Subcutaneous abdominal adipose tissue (tissue), 5 donors: ENCODE data around the gene FOXA2.
"Not testable (repeated sequence)": the region's sequence is repeated elsewhere in the genome, so short reads cannot be mapped to it uniquely, and the experiment has no call there.

Experiments used
- H3K27ac ChIP-seq: one replicate; pipeline ENCODE4 v1.7.0; 2013; ENCODE audit warnings: low read depth, mild to moderate bottlenecking, inconsistent platforms, low read length, moderate library complexity
- H3K27me3 ChIP-seq, 5 donors: one replicate each; pipeline ENCODE4 v1.7.0; 2013; ENCODE audit warnings: low read length in 5 of 5, inconsistent platforms in 1 of 5; ENCODE audit not compliant: control insufficient read depth in 5 of 5, insufficient read depth in 4 of 5
- H3K36me3 ChIP-seq, 5 donors: one replicate each; pipeline ENCODE4 v1.7.0; 2013; ENCODE audit warnings: low read length in 5 of 5; ENCODE audit not compliant: control insufficient read depth in 5 of 5, insufficient read depth in 5 of 5
- H3K4me1 ChIP-seq, 5 donors: one replicate each; pipeline ENCODE4 v1.7.0; 2013; ENCODE audit warnings: low read length in 5 of 5, mild to moderate bottlenecking in 3 of 5, moderate library complexity in 1 of 5; ENCODE audit not compliant: control insufficient read depth in 5 of 5, insufficient read depth in 5 of 5
- H3K4me3 ChIP-seq, 5 donors: one replicate each; pipeline ENCODE4 v1.7.0; 2013; ENCODE audit warnings: low read length in 5 of 5, low read depth in 1 of 5
- H3K9ac ChIP-seq, 5 donors: one replicate each; pipeline ENCODE4 v1.7.0; 2013; ENCODE audit warnings: low read length in 5 of 5, mild to moderate bottlenecking in 4 of 5, moderate library complexity in 3 of 5
- H3K9me3 ChIP-seq, 5 donors: one replicate each; pipeline ENCODE4 v1.7.0; 2013; ENCODE audit warnings: low read length in 5 of 5; ENCODE audit not compliant: control insufficient read depth in 5 of 5
- donor health status: healthy.
- donor health status: healthy.
- donor health status: healthy.
- donor health status: healthy.
- donor health status: healthy.

FOXA2 gene

GRCh38 chr20:22616551-22616950, 32.2 kb upstream of the FOXA2 start:
- no peaks in the 10 kb centered on the region for H3K9me3 ChIP-seq
- H3K4me1 ChIP-seq: no peaks in the 10 kb centered on the region
- H3K4me3 ChIP-seq: no peak overlapping the region
- H3K36me3 ChIP-seq: no peaks in the 10 kb centered on the region
- H3K9ac ChIP-seq: no peak overlapping the region
- no peak overlapping the region for H3K27ac ChIP-seq
- peaks cover 4 to 22% (median 6%) of the 10 kb centered on the region in 5 donors for H3K27me3 ChIP-seq

DNA sequence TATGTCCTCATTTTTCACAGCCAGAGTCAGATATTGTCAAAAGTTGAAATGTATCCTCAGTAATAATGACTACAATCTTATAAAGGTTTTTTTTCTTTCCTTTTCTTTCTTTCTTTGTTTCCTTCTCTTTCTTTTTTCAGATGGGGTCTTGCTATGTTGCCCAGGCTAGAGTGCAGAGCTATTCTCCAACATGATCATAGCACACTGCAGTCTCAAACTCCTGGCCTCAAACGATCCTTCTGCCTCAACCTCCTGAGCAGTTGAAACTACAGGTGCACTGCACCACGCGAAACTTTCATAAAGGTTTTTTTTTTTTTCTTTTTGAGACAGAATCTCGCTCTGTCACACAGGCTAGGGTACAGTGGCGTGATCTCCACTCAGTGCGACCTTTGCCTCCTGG, 31.1 kb upstream of the FOXA2 start:
- H3K4me3 ChIP-seq: no peak overlapping the region
- H3K27me3 ChIP-seq: peaks cover 4 to 27% (median 6%) of the 10 kb centered on the region in 5 donors
- no peaks in the 10 kb centered on the region for H3K36me3 ChIP-seq
- H3K27ac ChIP-seq: no peak overlapping the region
- H3K9ac ChIP-seq: no peak overlapping the region
- no peaks in the 10 kb centered on the region for H3K4me1 ChIP-seq
- no peaks in the 10 kb centered on the region for H3K9me3 ChIP-seq

- Histone ChIP-seq H3K4me3 (no peak overlapping the region), H3K27me3 (peaks cover 0 to 27% (median 3%) of the 10 kb centered on the region in 5 donors), H3K27ac (no peak overlapping the region), H3K9me3 (no peaks in the 10 kb centered on the region), H3K9ac (no peak overlapping the region), H3K36me3 (no peaks in the 10 kb centered on the region), H3K4me1 (no peaks in the 10 kb centered on the region)
Observed at GRCh38 chr20:22611636-22612035, 27.3 kb upstream of the FOXA2 start.

GRCh38 chr20:22607695-22608094, 23.3 kb upstream of the FOXA2 start:
- H3K36me3 ChIP-seq: no peaks in the 10 kb centered on the region

GRCh38 chr20:22604815-22605214, 20.4 kb upstream of the FOXA2 start:
- Histone ChIP-seq H3K27ac (no peak overlapping the region), H3K4me3 (no peak overlapping the region), H3K9me3 (no peaks in the 10 kb centered on the region), H3K9ac (no peak overlapping the region), H3K36me3 (no peaks in the 10 kb centered on the region), H3K27me3 (peaks cover 0 to 4% (median 2%) of the 10 kb centered on the region in 5 donors), H3K4me1 (no peaks in the 10 kb centered on the region)

More at GRCh38 chr20:22607695-22608094, 23.3 kb upstream of the FOXA2 start:
- Histone ChIP-seq H3K27me3 (peaks cover 0 to 10% (median 0%) of the 10 kb centered on the region in 5 donors), H3K27ac (no peak overlapping the region), H3K4me3 (no peak overlapping the region), H3K9me3 (no peaks in the 10 kb centered on the region), H3K9ac (no peak overlapping the region), H3K4me1 (no peaks in the 10 kb centered on the region)

DNA sequence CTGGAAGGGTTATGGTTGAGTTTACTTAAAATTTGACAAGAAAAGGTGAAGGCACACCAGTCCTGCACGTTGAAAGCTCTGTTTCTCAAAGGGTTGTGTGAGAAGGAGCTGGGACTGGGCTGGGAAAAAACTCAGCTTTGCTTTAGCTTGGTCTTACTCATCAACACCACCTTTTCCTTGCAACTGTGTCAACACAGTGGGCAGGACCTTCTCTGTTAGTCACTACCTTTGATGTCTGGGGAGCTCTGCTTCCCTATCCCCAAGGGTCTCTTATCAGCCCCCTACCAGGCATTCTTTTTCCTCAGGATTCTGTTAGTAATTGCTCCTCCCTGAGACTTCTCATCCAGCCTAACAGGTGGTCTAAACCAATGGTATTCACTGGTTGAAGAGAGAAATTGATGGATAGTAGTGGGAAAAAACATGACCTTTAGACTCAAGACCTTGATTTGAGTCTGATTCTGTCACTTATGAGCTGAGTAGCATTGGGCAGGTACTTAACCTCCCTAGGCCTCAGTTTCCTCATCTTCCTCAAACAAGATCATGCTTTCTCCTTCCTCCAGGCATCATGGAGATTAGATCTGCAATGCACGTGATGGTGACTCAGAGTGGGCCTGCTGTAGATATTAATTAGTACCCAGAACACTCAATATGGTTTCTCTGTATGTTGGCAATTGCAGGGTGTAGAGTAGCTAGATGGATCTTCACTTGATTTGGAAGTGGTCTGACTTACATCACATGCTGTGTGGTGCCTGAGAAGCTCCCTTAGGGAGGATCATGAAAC, 17.2 kb upstream of the FOXA2 start:
- Histone ChIP-seq H3K4me1 (no peaks in the 10 kb centered on the region), H3K9me3 (no peaks in the 10 kb centered on the region), H3K9ac (no peak overlapping the region), H3K36me3 (no peaks in the 10 kb centered on the region), H3K4me3 (no peak overlapping the region), H3K27me3 (peaks cover 6 to 7% (median 7%) of the 10 kb centered on the region in 5 donors), H3K27ac (no peak overlapping the region)

GRCh38 chr20:22599258-22599657, 14.9 kb upstream of the FOXA2 start:
- peaks cover 6 to 12% (median 9%) of the 10 kb centered on the region in 5 donors for H3K27me3 ChIP-seq
- H3K36me3 ChIP-seq, H3K4me1 ChIP-seq: not testable (repeated sequence)

GRCh38 chr20:22597303-22597702, 12.9 kb upstream of the FOXA2 start:
- Histone ChIP-seq H3K36me3 (no peaks in the 10 kb centered on the region), H3K27ac (no peak overlapping the region), H3K9me3 (no peaks in the 10 kb centered on the region), H3K4me1 (no peaks in the 10 kb centered on the region), H3K9ac (no peak overlapping the region), H3K27me3 (peaks cover 6 to 12% (median 9%) of the 10 kb centered on the region in 5 donors), H3K4me3 (no peak overlapping the region)

More at GRCh38 chr20:22599258-22599657, 14.9 kb upstream of the FOXA2 start:
- H3K27ac ChIP-seq, H3K4me3 ChIP-seq, H3K9ac ChIP-seq, H3K9me3 ChIP-seq: not testable (repeated sequence)

GRCh38 chr20:22590662-22591061, 6.3 kb upstream of the FOXA2 start:
- H3K9me3 ChIP-seq: no peaks in the 10 kb centered on the region
- peaks cover 32 to 49% (median 36%) of the 10 kb centered on the region in 5 donors for H3K27me3 ChIP-seq
- H3K4me3 ChIP-seq: no peak overlapping the region
- H3K9ac ChIP-seq: no peak overlapping the region
- H3K36me3 ChIP-seq: no peaks in the 10 kb centered on the region
- peaks cover 0 to 11% (median 9%) of the 10 kb centered on the region in 5 donors for H3K4me1 ChIP-seq
- no peak overlapping the region for H3K27ac ChIP-seq

DNA sequence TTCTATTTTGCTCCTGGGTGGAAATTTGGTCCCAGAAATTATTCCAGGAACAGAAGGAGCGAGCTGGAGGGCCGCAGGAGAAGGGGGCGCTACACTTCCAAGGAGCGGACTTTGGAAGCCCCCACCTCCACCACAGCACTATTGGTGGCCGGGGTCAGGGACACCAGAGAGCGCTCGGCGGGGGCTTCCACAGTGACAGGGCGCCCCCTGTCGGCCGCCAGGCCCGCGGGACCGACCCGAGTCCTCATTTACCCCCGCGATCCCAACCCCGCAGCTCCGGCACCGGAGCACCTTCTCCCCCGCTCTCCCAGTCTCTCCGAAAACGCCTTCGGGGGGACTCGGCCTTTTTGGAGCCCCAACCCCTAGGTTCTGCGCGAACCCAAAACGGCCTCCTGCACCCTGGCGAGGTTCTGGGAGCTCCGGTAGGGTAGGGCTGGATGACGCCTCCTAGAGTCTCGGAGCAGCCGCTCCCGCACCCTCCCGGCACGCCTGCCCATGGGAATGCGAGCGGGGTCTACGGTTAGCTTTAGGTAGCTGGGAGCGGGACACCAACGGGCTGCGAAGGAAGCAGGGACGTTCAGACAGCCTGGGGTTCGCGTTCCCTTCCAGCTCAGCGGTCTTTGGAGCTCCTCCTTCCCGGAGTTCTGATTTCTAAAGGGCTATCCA, 2.4 kb upstream of the FOXA2 start:
- H3K9ac ChIP-seq: peak overlapping the region in 1 of 5 donors; percentile 35
- H3K4me3 ChIP-seq: peak overlapping the region in 2 of 5 donors; percentile 6 to 22
- no peak overlapping the region for H3K27ac ChIP-seq
- no peaks in the 10 kb centered on the region for H3K36me3 ChIP-seq
- no peaks in the 10 kb centered on the region for H3K9me3 ChIP-seq
- peaks cover 47 to 78% (median 63%) of the 10 kb centered on the region in 5 donors for H3K27me3 ChIP-seq
- peaks cover 0 to 33% (median 25%) of the 10 kb centered on the region in 5 donors for H3K4me1 ChIP-seq
